GM19455 (cell line): ENCODE results near the gene PMPCA.

Experiments used
- ATAC-seq: cut with Tn5 transposase; IDR thresholded peaks from one replicate; pipeline ENCODE4 v1.9.1; 2021; ENCODE audit not compliant: unreplicated experiment

PMPCA gene, protein sequence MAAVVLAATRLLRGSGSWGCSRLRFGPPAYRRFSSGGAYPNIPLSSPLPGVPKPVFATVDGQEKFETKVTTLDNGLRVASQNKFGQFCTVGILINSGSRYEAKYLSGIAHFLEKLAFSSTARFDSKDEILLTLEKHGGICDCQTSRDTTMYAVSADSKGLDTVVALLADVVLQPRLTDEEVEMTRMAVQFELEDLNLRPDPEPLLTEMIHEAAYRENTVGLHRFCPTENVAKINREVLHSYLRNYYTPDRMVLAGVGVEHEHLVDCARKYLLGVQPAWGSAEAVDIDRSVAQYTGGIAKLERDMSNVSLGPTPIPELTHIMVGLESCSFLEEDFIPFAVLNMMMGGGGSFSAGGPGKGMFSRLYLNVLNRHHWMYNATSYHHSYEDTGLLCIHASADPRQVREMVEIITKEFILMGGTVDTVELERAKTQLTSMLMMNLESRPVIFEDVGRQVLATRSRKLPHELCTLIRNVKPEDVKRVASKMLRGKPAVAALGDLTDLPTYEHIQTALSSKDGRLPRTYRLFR

DNA sequence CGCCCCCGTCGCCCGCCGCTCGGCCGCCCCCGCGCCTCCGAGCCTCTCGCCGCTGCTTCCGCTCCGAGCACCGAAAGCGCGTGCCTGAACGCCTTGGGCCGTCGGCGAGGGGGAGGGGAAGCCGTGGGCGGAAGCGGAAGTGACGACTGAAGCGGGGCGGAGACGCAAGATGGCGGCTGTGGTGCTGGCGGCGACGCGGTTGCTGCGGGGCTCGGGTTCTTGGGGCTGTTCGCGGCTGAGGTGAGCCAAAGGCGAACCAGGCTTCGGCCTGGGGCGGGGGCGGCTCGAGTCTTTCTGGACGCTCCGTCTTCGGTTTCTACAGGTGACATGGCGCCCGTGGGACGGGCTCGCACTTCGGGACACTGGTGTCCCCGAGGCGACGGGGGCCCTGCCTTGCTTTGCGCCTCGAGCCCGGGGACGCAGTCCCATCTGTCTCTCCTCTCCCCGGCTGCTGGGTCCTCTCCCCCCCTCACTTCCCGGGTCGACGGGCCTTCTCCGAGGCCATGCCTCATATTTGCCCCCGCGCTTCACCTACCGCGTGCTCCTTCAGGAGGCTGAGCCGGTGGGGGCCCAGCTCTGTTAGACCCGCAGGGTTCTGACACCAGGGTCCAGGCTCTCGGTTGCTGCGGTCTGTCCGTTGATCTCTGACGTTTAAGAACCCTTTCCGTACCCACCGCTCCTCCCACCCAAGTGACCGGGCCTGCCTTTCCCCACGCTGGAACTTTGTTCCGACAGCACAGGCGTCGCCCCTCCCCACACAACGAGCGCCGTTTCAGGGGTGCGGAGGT, at the start of gene PMPCA, which contains the start of gene ENTR1:
PMPCA (plus strand) TSS at position 159 of the 788 bp plus-strand sequence; CDS start at position 170, 11 bp downstream.
ENTR1 (minus strand) TSS at position 115 of the 788 bp plus-strand sequence. CDS start 217 bp downstream, outside the sequence.
- peak; percentile 72 for ATAC-seq

GRCh38 chr9:136361047-136361753, 49.3 kb upstream of the PMPCA start:
- ATAC-seq: no peak

DNA sequence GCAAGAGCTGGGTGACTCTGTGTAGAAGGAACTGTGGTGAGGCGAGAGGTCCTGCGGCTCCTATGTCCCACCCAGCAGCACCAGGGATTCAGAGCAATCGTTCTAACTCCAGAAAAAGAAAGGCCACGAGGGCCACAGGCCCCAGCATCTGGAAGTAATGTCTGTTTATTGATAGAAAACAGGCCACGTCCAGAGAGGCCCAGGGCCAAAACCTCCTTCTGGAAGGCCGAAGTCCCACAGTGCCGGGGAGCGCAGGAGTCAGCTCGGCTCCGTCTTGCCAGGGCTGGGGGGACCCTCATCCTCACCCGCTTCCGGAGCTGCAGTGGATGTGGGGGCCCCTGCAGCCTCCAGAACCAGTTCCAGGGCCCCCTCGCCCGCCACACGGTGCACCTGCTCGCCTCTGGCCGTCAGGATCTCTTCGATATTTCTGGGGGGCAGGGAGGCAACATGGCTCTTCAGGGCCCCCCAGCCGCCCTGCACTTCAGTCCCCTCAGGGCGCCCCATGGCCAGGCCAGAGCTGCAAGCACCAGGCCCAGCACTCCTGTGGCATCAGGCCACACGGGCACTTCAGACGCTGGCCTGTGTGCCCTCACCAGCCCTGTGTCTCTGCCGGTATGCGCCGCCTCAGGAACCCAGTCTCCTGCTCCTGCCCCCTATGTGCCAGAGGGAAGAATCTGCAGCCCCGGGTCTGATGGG, 48.6 kb upstream of the PMPCA start:
- no peak for ATAC-seq

DNA sequence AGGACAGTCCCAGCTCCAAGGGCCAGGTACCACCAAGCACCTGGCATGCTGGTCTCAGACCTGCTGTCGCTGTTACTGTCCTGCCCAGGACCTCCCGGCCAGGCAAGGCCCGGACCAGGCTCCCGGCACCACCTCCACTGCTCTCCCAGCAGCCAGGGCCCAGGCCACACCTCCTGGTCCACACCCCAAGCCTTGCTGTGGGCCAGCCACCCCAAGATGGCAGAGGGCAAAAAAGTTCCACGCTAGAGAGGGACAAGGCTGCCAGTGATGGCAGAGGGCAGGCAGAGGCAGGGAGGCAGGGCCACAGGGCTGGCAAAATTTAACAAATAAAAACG, 48.0 kb upstream of the PMPCA start:
- ATAC-seq: no peak

DNA sequence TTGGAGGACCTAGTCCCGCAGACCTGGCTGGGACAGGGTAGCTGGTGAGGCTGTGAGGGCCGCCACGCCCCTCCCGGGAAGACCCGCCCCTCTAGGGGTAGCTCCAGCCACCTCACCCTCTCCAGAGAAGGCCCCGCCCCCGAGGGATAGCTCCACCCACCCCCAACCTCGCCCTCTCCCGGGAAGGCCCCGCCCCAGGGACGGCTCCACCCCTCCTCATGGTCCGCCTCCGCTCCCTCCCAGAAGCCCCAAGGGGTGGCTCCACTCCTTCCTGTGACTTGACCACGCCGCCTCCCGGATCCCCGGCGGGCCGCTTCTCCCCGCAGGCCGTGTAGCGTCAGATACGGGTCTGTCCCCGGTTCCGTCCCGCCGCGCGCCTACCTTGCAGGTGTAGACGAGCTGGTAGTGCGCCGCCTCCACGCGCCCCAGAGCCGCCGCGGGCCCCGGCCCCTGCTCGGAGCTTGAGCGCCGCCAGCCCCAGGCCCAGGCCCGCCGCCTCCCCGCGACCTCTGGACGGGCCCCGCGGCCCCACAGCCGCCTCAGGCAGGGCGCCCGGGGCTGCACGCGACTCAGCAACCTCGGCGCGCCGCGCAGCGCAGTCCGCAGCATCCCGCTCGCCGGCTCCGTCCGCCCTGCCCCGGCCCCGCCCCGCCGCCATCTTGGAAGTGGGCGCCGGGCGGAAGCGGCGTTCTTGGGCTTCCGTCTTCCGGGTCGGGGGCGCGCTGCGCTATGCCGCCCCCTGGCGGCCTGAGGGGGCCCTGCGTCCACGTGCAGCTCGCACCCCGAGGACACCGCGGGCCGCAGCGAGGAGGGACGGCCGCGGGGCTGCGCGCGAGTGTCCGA, 47.1 kb upstream of the PMPCA start, which contains the start of gene DNLZ:
DNLZ (minus strand) TSS at position 639 of the 843 bp plus-strand sequence; CDS start at position 609, 30 bp downstream.
- peak; percentile 77 for ATAC-seq

GRCh38 chr9:136363949-136364748, 46.3 kb upstream of the PMPCA start:
- no peak for ATAC-seq

DNA sequence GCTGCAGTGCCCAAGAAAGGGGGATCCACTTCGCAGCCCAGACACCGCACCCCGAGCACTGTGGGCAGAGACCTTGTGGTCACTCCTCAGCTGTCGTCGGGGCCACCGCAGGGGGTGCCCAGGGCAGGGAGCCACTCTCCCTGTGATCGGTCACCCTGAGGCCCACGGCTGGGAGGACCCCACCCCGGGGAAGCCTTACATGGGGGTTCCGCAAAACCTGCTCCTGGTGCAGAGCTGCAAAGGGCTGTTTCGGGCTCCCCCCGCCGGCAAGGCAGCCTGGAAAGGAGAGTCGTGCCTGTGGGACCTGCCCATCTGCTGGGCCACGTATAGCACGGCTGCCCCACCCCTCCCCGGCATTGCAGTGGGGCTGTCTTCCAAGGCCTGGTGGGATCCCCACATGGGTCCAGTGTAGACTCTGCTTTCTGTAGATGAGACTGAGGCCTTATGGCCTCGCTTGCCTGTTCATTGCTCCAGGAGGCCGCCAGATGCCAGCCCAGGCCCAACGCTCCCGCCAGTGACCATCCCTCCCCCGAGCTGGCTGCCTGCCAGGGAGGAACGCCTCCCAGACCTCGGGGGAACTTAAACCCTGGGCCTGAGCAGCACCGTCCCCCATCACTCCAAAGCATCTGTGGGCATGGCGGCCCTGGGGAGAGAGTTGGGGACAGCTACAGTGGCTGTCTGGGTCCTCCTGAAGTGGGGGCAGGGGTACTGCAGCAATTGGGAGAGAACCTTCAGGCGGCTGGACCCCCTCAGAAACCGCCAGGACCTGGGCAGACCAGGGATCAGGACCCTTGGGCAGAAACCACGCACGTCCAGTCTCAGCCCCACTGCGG, 45.3 kb upstream of the PMPCA start:
- no peak for ATAC-seq

DNA sequence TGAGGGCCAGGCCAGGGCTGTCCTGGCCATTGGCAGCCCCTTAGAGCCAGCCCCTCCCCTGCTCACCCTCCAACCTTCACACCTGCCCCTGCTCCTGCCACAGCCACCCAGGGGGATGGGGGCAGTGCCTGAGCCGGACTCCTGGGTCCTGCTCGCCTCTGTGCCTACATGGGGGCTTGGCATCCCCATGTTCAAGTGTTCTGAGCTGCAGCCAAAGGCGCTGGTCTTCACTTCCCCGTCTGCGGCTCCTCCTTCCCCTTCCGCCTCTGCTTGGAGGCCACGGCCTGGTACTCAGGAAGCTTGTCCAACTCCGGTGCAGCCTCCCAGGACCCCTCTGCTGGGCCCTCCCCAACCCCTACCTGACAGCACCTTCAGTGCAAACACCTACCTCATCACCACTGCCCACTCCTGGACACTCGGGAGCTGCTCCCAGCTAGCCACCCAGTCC, 44.7 kb upstream of the PMPCA start:
- ATAC-seq: no peak

DNA sequence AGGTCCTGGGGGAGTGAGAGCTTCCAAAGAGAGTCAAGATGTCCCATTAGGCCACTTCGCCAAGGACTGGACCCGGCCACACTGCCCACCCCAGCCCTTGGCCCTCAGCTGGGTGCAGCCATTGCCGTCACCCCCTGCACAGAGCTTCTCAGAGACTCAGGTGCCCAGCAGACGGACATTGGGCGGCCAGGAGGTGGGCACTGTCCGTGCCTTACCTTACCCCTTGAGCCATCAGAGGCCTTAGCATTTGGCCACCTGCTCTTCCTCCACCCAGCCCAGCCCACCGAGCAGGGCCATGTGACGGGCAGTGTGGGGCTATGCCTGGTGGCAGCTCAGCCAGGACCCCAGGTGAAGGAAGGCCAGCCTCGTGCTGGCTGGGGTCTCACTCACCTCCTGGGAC, 43.6 kb upstream of the PMPCA start:
- ATAC-seq: no peak

DNA sequence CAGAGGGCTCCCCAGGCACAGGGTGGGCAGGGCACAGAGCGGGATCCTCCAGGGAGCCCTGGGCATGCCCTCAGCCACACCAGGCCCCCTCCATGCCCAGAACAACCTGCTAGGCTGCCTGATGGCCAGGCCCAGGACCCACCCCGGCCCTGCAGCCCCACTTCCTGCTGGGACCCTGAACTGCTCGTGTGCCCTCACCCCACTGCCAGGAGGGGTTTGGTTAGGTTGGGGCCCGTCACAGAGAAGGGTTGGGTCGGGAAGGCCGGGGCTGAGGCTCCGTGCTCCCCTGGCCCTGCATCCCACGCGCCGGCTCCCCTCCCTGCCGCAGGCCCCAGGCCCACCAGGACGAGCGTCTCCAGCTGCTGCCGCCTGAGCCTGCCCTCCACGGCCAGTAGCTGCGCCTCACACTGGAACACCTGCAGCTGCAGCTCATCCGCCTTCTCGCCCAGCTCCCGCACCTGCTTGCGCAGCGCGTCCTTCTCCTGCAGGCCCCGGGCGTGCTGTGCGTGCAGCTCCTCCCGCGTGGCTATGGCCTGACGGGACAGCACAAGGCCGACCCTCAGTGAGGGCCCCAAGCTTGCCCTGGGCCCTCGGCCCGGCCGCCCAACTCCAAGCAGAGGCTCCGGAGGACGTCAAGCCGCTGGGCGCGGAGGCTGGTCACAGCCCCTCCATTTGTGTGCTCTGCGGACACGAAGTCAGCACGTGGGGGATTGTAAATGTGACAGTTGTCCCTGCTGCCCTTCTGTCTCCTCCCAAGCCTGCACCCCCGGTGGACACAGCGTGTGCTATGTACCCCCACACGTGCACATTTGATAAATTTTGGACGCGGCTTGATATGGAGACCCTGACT, 42.9 kb upstream of the PMPCA start:
- no peak for ATAC-seq

GRCh38 chr9:136368190-136368589, 42.3 kb upstream of the PMPCA start:
- no peak for ATAC-seq

- ATAC-seq: no peak
Measured at GRCh38 chr9:136370037-136370436, 40.4 kb upstream of the PMPCA start.

- no peak for ATAC-seq
Measured at GRCh38 chr9:136370687-136371532, 39.5 kb upstream of the PMPCA start.

GRCh38 chr9:136371533-136371880, 39.0 kb upstream of the PMPCA start:
- ATAC-seq: no peak

GRCh38 chr9:136372006-136372405, 38.5 kb upstream of the PMPCA start:
- no peak for ATAC-seq
